ENCODE data around the gene GET3.

The GET3 gene

GRCh38 chr19:12786952-12787351 lies 49.7 kb downstream of the GET3 start:
- H3K27ac ChIP-seq (ENCODE audit: low read depth, low read length) = peak overlapping the region; percentile 72
- no peaks in the 10 kb centered on the region for H3K36me3 ChIP-seq (ENCODE audit: control insufficient read depth, insufficient read depth, low read length)
- H3K27me3 ChIP-seq (ENCODE audit: control insufficient read depth, insufficient read depth, low read length) = no peaks in the 10 kb centered on the region
- H3K4me3 ChIP-seq (ENCODE audit: low read length) = no peak overlapping the region
- no peak overlapping the region for H3K9ac ChIP-seq (ENCODE audit: low read length)
- peaks cover 33% of the 10 kb centered on the region for H3K4me1 ChIP-seq (ENCODE audit: control insufficient read depth, insufficient read depth, low read length)

GRCh38 chr19:12787458-12787857 lies 50.2 kb downstream of the GET3 start:
- Histone ChIP-seq H3K4me3 (ENCODE audit: low read length) (no peak overlapping the region), H3K4me1 (ENCODE audit: control insufficient read depth, insufficient read depth, low read length) (peaks cover 31% of the 10 kb centered on the region), H3K36me3 (ENCODE audit: control insufficient read depth, insufficient read depth, low read length) (no peaks in the 10 kb centered on the region), H3K27ac (ENCODE audit: low read depth, low read length) (peak overlapping the region; percentile 72), H3K9ac (ENCODE audit: low read length) (no peak overlapping the region), H3K27me3 (ENCODE audit: control insufficient read depth, insufficient read depth, low read length) (no peaks in the 10 kb centered on the region)

GRCh38 chr19:12788042-12788681 lies 50.9 kb downstream of the GET3 start:
- peaks cover 28% of the 10 kb centered on the region for H3K4me1 ChIP-seq (ENCODE audit: control insufficient read depth, insufficient read depth, low read length)
- peak overlapping the region; percentile 94 for H3K27ac ChIP-seq (ENCODE audit: low read depth, low read length)
- H3K9ac ChIP-seq (ENCODE audit: low read length) = peak overlapping the region; percentile 83
- no peaks in the 10 kb centered on the region for H3K36me3 ChIP-seq (ENCODE audit: control insufficient read depth, insufficient read depth, low read length)
- peak overlapping the region; percentile 68 for H3K4me3 ChIP-seq (ENCODE audit: low read length)
- H3K27me3 ChIP-seq (ENCODE audit: control insufficient read depth, insufficient read depth, low read length) = no peaks in the 10 kb centered on the region

- H3K27ac ChIP-seq (ENCODE audit: low read depth, low read length) = peak overlapping the region; percentile 94
- no peaks in the 10 kb centered on the region for H3K36me3 ChIP-seq (ENCODE audit: control insufficient read depth, insufficient read depth, low read length)
- peaks cover 24% of the 10 kb centered on the region for H3K4me1 ChIP-seq (ENCODE audit: control insufficient read depth, insufficient read depth, low read length)
- H3K27me3 ChIP-seq (ENCODE audit: control insufficient read depth, insufficient read depth, low read length) = no peaks in the 10 kb centered on the region
- peak overlapping the region; percentile 68 for H3K4me3 ChIP-seq (ENCODE audit: low read length)
- peak overlapping the region; percentile 83 for H3K9ac ChIP-seq (ENCODE audit: low read length)
Measured at GRCh38 chr19:12788682-12789097, 51.4 kb downstream of the GET3 start.

GRCh38 chr19:12789098-12789903 lies 52.0 kb downstream of the GET3 start:
- H3K27me3 ChIP-seq (ENCODE audit: control insufficient read depth, insufficient read depth, low read length) = no peaks in the 10 kb centered on the region
- H3K4me3 ChIP-seq (ENCODE audit: low read length) = peak overlapping the region; percentile 68
- no peaks in the 10 kb centered on the region for H3K36me3 ChIP-seq (ENCODE audit: control insufficient read depth, insufficient read depth, low read length)
- H3K9ac ChIP-seq (ENCODE audit: low read length) = peak overlapping the region; percentile 83
- H3K27ac ChIP-seq (ENCODE audit: low read depth, low read length) = peak overlapping the region; percentile 94
- H3K4me1 ChIP-seq (ENCODE audit: control insufficient read depth, insufficient read depth, low read length) = peaks cover 29% of the 10 kb centered on the region

- Histone ChIP-seq H3K4me1 (ENCODE audit: control insufficient read depth, insufficient read depth, low read length) (peaks cover 29% of the 10 kb centered on the region), H3K27ac (ENCODE audit: low read depth, low read length) (peak overlapping the region; percentile 94), H3K9ac (ENCODE audit: low read length) (peak overlapping the region; percentile 39), H3K27me3 (ENCODE audit: control insufficient read depth, insufficient read depth, low read length) (no peaks in the 10 kb centered on the region), H3K36me3 (ENCODE audit: control insufficient read depth, insufficient read depth, low read length) (no peaks in the 10 kb centered on the region), H3K4me3 (ENCODE audit: low read length) (peak overlapping the region; percentile 61)
Measured at GRCh38 chr19:12789904-12790619, 52.8 kb downstream of the GET3 start.

- H3K27ac ChIP-seq (ENCODE audit: low read depth, low read length) = peak overlapping the region; percentile 94
- peak overlapping the region; percentile 39 for H3K9ac ChIP-seq (ENCODE audit: low read length)
- no peaks in the 10 kb centered on the region for H3K27me3 ChIP-seq (ENCODE audit: control insufficient read depth, insufficient read depth, low read length)
- peaks cover 29% of the 10 kb centered on the region for H3K4me1 ChIP-seq (ENCODE audit: control insufficient read depth, insufficient read depth, low read length)
- peak overlapping the region; percentile 61 for H3K4me3 ChIP-seq (ENCODE audit: low read length)
- H3K36me3 ChIP-seq (ENCODE audit: control insufficient read depth, insufficient read depth, low read length) = no peaks in the 10 kb centered on the region
Measured at GRCh38 chr19:12790628-12791344, 53.5 kb downstream of the GET3 start.

- H3K36me3 ChIP-seq (ENCODE audit: control insufficient read depth, insufficient read depth, low read length) = no peaks in the 10 kb centered on the region
Measured at GRCh38 chr19:12791345-12792050, 54.2 kb downstream of the GET3 start, which contains the start of gene JUNB. JUNB (plus strand) TSS chr19:12791486; CDS start chr19:12791772, 286 bp downstream.

GRCh38 chr19:12792051-12792852 lies 55.0 kb downstream of the GET3 start:
- Histone ChIP-seq H3K9ac (ENCODE audit: low read length) (peak overlapping the region; percentile 98), H3K27me3 (ENCODE audit: control insufficient read depth, insufficient read depth, low read length) (no peaks in the 10 kb centered on the region), H3K36me3 (ENCODE audit: control insufficient read depth, insufficient read depth, low read length) (no peaks in the 10 kb centered on the region), H3K4me3 (ENCODE audit: low read length) (peak overlapping the region; percentile 100), H3K4me1 (ENCODE audit: control insufficient read depth, insufficient read depth, low read length) (peaks cover 29% of the 10 kb centered on the region), H3K27ac (ENCODE audit: low read depth, low read length) (peak overlapping the region; percentile 94)

More at GRCh38 chr19:12791345-12792050, 54.2 kb downstream of the GET3 start, which contains the start of gene JUNB:
- Histone ChIP-seq H3K27ac (ENCODE audit: low read depth, low read length) (peak within 1 kb of the TSS; percentile 94), H3K27me3 (ENCODE audit: control insufficient read depth, insufficient read depth, low read length) (no peaks in the 10 kb centered on the region), H3K9ac (ENCODE audit: low read length) (peak within 1 kb of the TSS; percentile 98), H3K4me3 (ENCODE audit: low read length) (peak within 1 kb of the TSS; percentile 100), H3K4me1 (ENCODE audit: control insufficient read depth, insufficient read depth, low read length) (peaks cover 29% of the 10 kb centered on the region)

- Histone ChIP-seq H3K4me3 (ENCODE audit: low read length) (peak overlapping the region; percentile 100), H3K36me3 (ENCODE audit: control insufficient read depth, insufficient read depth, low read length) (no peaks in the 10 kb centered on the region), H3K9ac (ENCODE audit: low read length) (peak overlapping the region; percentile 98), H3K4me1 (ENCODE audit: control insufficient read depth, insufficient read depth, low read length) (peaks cover 29% of the 10 kb centered on the region), H3K27ac (ENCODE audit: low read depth, low read length) (peak overlapping the region; percentile 94), H3K27me3 (ENCODE audit: control insufficient read depth, insufficient read depth, low read length) (no peaks in the 10 kb centered on the region)
Measured at GRCh38 chr19:12792853-12793289, 55.6 kb downstream of the GET3 start.
